NCI-H524 treated with DMSO at 0.1 percent for 48 hours (cell line): ENCODE data around the gene PRAME.
"Not testable (repeated sequence)": the region's sequence is repeated elsewhere in the genome, so short reads cannot be mapped to it uniquely, and the experiment has no call there.

ENCODE experiments used
- DNase-seq: peaks from one replicate; lab custom pipeline; 2025; lab: John Stamatoyannopoulos, UW

Gene PRAME

DNA sequence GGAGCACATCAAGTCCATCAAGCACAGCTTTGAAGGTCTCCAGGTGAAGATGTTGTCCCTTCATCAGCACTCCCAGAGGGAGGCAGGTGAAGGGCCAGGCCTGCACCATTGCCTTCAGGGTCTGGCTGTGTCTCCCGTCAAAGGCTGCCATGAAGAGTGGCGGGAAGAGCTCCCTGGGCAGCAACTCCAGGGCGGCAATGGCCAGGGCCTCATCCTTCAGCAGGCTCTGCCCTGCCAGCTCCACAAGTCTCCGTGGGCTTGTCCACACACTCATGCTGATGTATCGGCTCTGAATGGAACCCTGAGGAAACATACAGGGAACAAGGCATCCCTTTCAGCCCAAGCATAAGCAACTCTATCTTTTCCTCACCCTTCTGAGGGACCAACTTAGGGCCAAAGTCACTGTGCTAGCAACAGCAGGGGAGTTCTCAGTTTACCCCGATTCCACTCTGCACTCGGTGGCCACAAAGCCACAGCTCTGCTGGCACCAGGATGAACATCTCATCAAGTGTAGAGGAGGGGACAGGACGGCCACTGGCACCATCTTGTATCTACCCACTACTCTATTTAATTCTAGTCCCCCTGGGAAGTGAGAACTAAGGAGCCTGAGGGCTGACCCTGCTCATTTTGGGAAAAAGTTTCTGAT lies 8.2 kb downstream of the PRAME start:
- no peak for DNase-seq

DNA sequence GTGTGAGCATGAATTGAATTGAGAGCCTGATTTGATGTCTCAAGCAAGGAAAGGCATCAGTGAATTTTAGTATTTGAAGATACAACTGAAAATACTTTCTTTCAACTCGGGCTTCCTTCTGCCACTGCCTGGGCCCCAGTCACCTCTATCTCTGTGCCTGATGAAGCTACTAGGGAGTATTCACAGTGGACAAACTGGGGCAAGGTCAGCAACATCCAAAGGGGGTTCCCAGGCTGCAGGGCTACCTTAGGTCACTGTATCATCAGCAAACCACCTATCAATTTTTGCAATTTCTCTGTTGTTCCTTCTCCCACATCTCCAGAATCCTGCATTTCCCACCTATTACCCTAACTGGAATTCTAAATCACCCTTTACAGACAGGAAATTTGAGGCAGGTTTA lies 10.2 kb downstream of the PRAME start:
- DNase-seq = no peak

DNA sequence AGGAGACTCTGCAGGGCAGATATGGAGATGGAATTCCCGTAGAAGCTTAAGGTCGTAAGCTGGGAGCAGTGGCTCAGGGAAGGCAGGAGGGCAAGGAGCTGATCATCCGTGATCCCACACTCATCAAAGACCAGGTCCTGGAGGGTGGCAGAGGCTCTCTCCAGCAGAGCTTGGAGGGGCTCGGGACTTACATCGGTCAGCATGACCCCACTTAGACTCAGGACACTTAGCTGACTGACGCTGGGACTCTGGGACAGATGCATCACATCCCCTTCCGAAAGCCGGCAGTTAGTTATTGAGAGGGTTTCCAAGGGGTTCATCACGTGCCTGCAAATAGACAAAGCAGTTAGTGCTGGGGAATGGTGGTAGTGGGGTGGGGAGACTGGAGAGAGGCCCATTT lies 10.7 kb downstream of the PRAME start:
- DNase-seq = no peak

DNA sequence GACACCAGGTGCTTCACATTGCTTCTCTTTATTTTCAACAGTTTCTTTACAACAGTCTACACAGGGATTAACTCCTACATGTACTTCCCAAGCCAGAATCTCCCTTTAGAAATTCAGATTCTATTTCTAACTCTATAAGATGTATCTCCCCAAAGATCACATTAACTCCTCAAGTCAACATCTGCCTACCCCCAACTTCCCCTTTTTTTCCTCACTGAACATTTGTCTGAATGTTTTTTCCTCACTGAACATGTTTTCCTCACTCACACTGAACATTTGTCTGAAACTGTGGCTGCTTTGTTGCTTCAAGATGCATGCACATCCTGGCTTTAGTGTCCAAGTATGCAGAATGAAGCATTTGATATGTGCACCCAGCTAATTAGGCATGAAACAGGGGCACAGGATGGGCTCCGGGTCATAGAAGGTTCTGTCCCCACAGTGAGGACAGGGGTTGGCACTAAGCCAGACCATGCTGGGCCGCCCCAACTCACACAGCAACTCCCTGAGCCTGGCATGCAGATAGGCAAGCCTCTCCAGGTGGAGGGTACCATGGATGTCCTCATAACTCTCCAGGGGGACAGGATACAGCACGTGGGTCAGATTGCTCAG lies 11.3 kb downstream of the PRAME start:
- DNase-seq = no peak

DNA sequence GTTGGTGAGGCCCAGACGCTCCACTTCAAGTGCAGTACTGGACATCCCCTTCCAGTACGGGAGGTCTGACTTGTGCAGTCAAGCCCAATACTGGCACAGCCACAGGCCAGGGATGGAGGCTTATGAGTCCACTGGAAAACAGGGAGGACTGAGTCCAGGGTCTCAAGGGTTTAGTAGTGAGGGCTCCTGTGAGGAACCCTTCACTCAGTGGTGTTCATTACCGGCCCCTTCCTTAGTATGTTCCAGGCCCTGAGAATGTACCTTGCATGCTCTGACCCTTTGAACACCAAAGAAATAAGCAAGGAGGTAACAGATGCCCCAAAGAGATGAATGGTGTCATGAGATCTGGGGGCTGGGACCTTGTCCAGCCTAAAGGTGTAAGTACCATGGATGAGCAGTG lies 11.8 kb downstream of the PRAME start:
- no peak for DNase-seq

DNA sequence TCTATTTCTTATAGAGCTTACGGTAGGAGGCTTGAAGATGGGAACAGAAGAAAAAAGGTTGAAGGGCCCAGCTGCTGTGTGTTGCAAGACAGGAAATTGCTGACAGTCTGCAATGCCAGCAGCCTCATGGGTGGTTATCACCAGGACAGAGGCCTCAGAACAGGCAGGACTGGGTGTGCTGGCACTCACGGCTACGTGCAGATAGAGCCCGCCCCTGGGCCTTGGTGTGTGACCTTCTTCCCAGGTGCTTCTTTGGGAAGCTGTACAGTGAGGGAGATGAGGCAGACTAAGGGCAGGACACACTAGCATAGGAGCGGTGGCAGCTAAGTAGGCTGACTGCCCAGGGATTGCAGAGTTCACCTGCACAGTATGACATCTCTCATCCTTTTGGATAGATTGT lies 12.6 kb downstream of the PRAME start:
- DNase-seq = no peak

DNA sequence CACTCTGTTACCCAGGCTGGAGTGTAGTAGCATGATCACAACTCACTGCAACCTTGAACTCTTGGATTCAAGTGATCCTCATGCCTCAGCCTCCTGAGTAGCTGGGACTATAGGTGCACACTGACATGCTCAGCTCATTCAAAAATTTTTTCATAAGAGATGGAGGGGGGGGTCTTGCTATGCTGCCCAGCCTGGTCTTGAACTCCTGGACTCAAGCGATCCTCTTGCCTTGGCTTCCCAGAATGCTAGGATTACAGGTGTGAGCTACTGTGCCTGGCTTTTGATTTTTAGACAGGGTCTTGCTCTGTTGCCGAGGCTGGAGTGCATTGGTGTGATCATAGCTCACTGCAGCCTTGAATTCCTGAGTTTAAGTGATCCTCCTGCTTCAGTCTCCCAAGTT lies 14.0 kb downstream of the PRAME start:
- DNase-seq = no peak

DNA sequence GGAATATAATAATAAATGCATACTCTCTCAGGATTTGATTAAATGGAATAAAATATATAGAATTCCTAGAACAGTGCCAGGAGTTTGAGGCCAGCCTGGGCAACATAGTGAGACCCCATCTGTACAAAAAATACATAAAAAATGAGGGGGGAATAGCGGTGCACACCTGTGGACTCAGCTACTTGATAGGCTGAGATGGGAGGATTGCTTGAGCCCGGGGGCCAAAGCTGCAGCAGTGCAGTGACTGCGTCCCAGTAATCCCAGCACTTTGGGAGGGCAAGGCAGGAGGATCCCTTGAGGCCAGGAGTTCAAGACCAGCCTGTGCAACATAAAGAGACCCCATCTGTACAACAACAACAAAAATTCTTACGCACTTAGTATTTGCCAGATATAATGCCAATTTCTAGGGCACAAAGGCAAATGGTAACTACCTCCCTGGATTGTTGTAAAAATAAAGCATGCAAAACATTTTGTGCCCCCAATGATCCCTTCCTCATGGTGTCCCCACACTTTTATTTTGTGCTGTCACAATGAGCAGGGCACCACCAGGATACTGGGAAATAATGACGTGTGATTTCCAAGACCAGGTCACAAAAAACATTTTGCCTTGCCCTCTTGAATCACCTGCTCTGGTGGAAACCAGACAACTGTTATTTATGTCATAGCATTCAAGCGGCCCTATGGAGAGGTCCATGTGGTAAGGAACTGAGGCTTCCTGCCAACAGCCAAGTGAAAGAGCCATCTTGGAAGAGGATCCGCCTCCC lies 20.7 kb downstream of the PRAME start:
- DNase-seq = no peak

DNA sequence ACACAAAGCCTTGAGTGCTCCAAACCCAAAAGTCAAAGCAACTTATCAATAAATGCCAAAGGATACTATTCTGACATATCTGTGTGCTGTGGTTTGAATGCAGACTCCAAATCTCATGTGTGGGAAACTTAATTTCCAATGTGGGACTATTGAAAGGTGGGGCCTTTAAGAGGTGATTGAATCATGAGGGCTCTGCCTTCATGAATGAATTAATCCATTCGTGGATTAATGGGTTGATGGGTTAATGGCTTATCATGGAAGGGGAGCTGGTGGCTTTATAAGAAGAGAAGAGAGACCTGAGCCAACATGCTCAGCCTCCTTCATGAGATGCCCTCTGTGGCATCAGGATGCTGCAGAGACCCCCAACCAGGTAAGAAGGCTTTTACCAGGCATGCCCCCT lies 22.1 kb downstream of the PRAME start:
- DNase-seq = no peak

DNA sequence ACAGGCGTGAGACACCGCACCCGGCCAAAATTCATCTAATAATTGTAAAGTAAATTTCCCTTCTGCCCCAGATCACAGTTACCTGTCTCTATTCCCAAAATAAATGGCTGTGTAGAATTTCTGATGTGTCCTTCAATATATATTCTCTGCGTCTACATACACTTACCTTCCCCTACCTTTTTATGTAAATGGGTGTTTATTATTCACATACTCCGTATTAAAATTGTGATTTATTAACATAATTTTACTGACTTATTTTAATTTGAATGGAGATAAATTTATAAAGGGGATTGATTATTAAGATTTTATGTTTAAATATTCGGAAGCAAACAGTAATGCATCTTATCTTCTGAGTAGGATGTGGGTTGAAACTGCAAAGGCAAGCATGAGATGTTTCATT lies 22.6 kb downstream of the PRAME start:
- DNase-seq = no peak

DNA sequence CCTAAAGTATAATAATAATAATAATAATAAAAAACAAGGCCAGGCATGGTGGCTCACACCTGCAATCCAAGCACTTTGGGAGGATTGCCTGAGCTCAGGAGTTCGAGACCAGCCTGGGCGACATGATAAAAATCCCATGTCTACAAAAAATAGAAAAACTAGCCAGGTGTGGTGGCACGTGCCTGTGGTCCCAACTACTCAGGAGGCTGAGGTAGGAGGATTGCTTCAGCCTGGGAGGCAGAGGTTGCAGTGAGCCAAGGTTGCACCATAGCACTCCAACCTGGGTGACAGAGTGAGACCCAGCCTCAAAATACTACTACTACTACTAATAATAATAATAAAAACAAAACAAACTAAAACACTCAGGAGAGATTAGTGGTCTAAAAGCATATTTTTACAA lies 23.4 kb downstream of the PRAME start:
- no peak for DNase-seq

DNA sequence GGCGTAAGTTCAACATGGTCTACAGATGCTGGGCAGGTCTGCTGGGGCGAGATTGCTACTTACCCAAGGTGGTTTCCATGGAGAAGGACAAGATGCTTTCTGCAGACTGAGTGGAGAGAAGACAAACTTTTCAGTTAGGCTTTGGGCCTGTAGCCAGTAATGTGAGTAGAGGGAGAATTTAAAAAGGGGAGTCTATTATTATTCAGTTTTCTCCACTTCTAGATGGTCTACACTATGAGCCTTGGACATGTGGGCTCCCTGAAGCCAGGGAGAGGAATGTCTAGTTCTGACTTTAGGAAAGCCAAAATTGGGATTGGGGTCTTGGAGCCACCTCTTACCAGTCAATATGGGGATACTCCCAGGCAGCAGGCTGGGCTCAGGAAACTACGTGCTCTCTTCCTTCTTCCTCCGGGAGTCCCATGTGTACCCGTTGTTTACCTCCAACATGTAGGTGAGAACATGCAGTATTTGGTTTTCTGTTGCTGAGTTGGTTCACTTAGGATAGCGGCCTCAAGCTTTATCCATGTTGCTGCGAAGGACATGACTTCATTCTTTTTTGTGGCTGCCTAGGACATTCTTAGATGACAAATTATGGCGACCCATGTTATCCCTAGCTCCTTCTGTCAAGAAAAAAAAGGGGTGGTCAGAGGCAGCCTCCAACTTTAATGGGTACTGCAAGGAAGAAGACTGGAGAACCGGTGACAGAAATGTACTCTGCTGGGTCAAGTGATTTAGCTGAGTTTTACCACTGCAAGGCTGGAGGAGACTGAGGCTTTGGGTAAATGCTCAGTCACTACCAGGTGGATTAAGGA lies 24.3 kb downstream of the PRAME start:
- no peak for DNase-seq

DNA sequence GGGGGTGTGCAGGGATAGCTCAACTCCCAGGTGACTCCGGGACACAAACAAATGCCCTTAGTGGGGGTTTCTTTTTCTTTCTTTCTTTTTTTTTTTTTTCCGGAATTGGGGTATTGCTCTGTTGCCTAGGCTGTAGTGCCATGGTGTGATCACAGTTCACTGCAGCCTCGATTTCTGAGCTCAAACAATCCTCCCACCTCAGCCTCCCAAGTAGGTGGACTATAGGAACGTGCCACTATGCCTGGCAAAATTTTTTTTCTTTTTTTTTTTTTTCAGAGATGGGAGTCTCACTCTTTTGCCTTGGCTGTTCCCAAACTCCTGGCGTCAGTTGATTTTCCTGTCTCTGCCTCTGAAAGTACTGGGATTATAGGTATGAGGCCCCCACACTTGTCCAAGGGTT lies 25.2 kb downstream of the PRAME start:
- DNase-seq = no peak

DNA sequence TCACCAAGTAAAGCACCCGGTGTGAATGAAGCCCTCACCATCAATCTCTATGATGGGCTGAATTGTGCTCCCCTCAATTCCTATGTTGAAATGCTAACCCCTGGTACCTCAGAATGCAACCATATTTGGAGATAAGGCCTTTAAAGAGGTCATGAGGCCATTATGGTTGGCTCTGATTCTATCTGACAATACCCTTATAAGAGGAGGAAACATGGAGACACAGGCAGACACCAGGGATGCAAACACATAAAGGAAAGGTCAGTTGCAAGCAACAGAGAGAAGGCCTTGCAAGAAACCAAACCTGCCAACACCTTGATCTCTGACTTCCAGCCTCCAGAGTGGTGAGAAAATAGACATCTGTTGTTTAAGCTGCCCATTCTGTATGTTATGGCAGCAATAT lies 25.6 kb downstream of the PRAME start:
- no peak for DNase-seq

DNA sequence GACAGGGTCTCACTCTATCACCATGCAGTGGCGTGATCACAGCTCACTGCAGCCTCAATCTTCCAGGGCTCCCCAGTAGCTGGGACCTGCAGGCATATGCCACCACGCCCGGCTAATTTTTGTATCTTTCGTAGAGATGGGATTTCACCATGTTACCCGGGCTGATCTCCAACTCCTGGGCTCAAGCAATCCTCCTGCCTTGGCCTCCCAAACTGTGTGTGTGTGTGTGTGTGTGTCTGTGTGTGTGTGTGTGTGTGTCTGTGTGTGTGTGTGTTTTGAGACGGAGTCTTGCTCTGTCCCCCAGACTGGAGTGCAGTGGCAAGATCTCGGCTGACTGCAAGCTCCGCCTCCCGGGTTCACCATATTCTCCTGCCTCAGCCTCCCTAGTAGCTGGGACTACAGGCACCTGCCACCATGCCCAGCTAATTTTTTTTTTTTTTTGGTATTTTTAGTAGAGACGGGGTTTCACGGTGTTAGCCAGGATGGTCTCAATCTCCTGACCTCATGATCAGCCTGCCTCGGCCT lies 26.5 kb downstream of the PRAME start:
- DNase-seq = not testable (repeated sequence)

DNA sequence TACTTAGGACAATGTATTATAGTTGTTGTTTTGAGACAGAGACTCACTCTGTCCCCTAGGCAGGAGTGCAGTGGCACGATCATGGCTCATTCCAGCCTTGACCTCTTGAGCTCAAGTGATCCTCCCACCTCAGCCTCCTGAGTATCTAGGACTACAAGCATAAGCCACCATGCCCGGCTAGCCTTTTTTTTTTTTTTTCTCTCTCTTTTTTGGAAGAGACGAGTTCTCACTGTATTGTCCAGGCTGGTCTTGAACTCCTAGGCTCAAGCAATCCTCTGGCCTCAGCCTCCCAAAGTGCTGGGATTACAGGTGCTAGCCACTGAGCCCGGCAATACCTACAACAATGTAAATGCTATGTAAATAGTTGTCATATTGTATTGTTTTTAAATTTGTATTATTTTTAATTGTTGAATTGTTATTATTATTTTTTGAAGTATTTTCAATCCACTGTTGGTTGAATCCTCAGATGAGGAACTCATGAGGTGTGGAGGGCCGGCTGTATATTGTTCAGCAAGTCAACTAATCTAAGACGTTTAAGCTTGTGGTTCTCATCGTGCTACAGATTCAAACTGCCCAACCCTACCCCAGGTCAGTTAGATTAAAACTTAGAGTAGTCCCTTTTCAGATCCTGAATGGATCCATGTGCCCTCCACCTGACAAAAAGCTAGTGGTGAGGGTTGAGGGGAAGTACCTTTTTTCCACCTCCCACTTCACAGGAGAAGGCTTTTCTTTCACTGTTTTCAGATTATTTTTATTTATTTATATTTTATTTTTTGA lies 27.1 kb downstream of the PRAME start:
- DNase-seq = no peak

DNA sequence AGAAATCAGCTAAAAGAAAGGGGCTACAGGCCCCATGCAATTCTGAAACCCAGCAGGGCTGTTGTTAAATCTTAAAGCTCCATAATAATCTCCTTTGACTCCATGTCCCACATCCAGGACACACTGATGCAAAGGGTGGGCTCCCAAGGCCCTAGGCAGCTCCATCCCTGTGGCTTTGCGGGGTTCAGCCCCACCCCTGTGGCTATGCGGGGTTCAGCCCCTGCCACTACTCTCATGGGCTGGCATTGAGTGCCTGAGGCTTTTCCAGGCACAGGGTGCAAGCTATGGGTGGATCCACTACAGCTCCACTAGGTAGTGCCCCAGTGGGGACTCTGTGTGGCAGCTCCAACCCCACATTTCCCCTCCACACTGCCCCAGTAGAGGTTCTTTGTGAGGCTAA lies 30.3 kb downstream of the PRAME start:
- no peak for DNase-seq

DNA sequence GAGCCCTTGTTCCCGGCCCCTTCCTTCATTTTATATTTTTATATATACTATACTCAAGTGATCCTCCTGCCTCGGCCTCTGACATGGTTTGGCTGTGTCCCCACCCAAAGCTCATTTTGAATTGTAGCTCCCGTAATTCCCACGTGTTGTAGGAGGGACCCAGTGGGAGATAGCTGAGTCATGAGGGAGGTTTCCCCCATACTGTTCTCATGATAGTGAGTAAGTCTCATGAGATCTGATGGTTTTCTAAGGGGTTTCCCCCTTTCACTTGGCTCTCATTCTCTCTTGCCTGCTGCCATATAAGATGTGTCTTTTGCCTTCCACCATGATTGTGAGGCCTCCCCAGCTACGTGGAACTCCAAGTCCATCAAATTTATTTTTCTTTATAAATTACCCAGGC lies 31.8 kb downstream of the PRAME start:
- no peak for DNase-seq

DNA sequence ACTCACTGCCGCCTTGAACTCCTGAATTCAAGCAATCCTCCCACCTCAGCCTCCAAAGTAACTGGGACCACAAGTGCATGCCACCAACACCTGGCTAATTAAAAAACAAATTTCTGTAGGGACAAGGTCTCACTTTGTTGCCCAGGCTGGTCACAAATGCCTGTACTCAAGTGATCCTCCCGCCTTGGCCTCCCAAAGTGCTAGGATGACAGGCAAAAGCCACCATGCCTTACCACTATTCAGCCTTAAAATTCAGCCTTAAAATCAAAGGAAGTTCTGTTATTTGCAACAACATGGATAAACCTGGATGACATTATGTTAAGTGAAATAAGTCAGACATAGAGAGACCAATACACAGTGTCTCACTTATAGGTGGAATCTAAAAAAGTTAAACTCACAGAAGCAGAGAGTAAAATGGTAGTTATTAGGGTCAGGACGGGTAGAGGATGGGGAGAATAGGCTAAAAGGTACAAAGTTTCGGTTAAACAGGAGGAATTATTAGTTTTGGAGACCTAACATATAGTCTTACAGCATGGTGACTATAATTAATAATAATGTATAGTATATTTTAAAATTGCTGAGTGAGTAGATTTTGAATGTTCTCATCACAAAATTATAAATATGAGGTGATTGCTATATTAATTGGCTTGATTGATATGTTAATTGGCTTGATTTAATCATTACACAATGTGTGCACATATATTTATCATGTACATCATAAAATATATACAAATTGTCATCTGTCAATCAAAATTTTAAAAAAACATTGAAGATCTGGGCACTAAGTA lies 32.7 kb downstream of the PRAME start:
- no peak for DNase-seq

DNA sequence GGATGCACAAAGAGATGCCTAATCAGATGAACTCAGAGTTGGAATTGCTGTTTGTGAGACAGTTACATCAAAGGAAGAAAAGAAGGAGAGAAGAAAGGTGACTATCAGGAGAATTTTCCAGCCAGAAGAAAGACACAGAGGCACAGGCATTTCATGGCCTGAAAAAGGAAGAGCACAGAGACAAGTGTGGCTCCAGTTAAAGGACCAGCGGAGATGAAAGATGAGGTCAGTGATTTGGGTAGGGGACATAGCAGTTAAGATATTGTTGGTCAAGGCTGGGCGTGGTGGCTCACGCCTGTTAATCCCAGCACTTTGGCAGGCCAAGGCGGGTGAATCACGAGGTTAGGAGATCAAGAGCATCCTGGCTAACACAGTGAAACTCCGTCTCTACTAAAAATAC lies 35.6 kb downstream of the PRAME start:
- no peak for DNase-seq

DNA sequence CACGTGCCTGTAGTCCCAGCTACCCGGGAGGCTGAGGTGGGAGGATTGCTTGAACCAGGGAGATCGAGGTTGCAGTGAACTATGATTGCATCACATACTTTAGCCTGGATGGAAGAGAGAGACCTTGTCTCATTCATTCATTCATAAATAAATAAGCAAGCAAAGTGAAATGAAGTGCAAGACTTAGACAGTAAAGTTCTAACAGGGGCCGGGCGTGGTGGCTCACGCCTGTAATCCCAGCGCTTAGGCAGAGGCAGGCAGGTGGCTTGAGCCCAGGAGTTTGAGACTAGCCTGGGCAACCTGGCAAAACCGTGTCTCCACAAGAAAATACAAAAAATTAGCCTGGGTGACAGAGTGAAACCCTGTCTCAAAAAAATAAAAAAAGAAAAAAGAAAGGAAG lies 37.4 kb downstream of the PRAME start:
- DNase-seq = no peak
